Fibroblast of lung (primary cell): ENCODE data around the gene C7orf33.

Experiments used
- CTCF ChIP-seq, 2 donors: IDR thresholded peaks in 1 of 2; conservative IDR thresholded peaks in 1 of 2; 1 replicate in 1 of 2; 2 replicates in 1 of 2; pipeline ENCODE4 v1.5.1; 2011 to 2012; ENCODE audit warnings: low read length in 2 of 2, control low read depth in 1 of 2, inconsistent platforms in 1 of 2, low read depth in 1 of 2, mild to moderate bottlenecking in 1 of 2
- EZH2 ChIP-seq: IDR thresholded peaks from 2 replicates; pipeline ENCODE4 v1.5.1; 2012; ENCODE audit warnings: low read length, control low read depth, mild to moderate bottlenecking; ENCODE audit errors: missing control alignments

- TF ChIP-seq CTCF (conservative IDR thresholded peaks at IDR 0.05 in 1 of 2, IDR thresholded peaks at IDR 0.05 in 1 of 2; ENCODE audit: low read depth in 1 of 2, low read length in 2 of 2) (no peak), EZH2 (no peak)
These were observed 20.1 kb upstream of the C7orf33 start for GRCh38 chr7:148570510-148570909.
